ENCODE measurements around the gene TRA2B.

Gene TRA2B

GRCh38 chr3:185867650-185868049, 70.2 kb downstream of the TRA2B start:
- DNase-seq: no peak

- DNase-seq: no peak
Measured at GRCh38 chr3:185866995-185867394, 70.8 kb downstream of the TRA2B start.

- DNase-seq: no peak
Measured at GRCh38 chr3:185866555-185866954, 71.3 kb downstream of the TRA2B start.
